Cardiac muscle cell (in vitro differentiated cells and primary cell): ENCODE measurements around the gene TTC33. TPM values are rescaled to one million over a fixed set of nuclear protein-coding genes. Genes with fewer than 3 reads are reported as not detected.

ENCODE experiments used
- DNase-seq, 2 donors: peaks; one replicate each; pipeline versions ENCODE4 v3.0.0 to v3.0.0-alpha.2; 2010 to 2017; ENCODE audit warnings: low read depth in 1 of 2, low spot score in 1 of 2
- H3K27ac ChIP-seq: fragments of 200-600 bp; sonication (generic); 2 replicates; pipeline ENCODE4 v1.5.1; 2016
- H3K27me3 ChIP-seq: fragments of 200-600 bp; sonication (generic); 2 replicates; pipeline ENCODE4 v1.6.0; 2016; ENCODE audit warnings: control low read depth
- H3K36me3 ChIP-seq: fragments of 200-600 bp; sonication (generic); 2 replicates; pipeline ENCODE4 v1.5.1; 2016; ENCODE audit warnings: control low read depth
- H3K4me1 ChIP-seq: fragments of 200-600 bp; sonication (generic); 2 replicates; pipeline ENCODE4 v1.8.1; 2017; ENCODE audit warnings: low read depth, mild to moderate bottlenecking, mixed run types
- H3K4me3 ChIP-seq: fragments of 200-600 bp; sonication (generic); 2 replicates; pipeline ENCODE4 v1.5.1; 2016; ENCODE audit warnings: mild to moderate bottlenecking
- H3K9me3 ChIP-seq: fragments of 200-600 bp; sonication (generic); 2 replicates; pipeline ENCODE4 v1.5.1; 2017; ENCODE audit warnings: low read depth, mild to moderate bottlenecking, control low read depth
- CTCF ChIP-seq: IDR thresholded peaks from 2 replicates; pipeline ENCODE4 v1.5.1; 2012; ENCODE audit warnings: low read depth, mild to moderate bottlenecking, low read length
- polyA plus RNA-seq: library from polyadenylated mRNA; unstranded; fragments of >200 nt; fragmentation: Nextera tagmentation; extraction: Ambion mirVana; gene quantifications from 2 replicates; pipeline ENCODE4 v1.2.1, GENCODE V29; 2016
- total RNA-seq: library from RNA; depleted of rRNA; stranded (reverse); fragments of >200 nt; gene quantifications from 2 replicates; pipeline ENCODE4 v1.2.3, GENCODE V29; 2016

TTC33 gene
- total and polyA plus RNA-seq, 2 experiments from 2014 or later: 16.3 to 46.7 TPM

- Histone ChIP-seq H3K4me3 (peak overlapping the region; percentile 61), H3K27ac (peak overlapping the region; percentile 46)
- DNase-seq: peak; percentile 91
These were observed 76.4 kb downstream of the TTC33 start for GRCh38 chr5:40679148-40679912.

GRCh38 chr5:40678460-40679147 is 77.2 kb downstream of the TTC33 start:
- Histone ChIP-seq H3K9me3 (no peaks in the 10 kb centered on the region), H3K27me3 (peaks cover 64% of the 10 kb centered on the region), H3K27ac (no peak overlapping the region)

More at GRCh38 chr5:40679148-40679912, 76.4 kb downstream of the TTC33 start:
- Histone ChIP-seq H3K4me1 (peaks cover 13% of the 10 kb centered on the region), H3K27me3 (peaks cover 68% of the 10 kb centered on the region), H3K9me3 (no peaks in the 10 kb centered on the region), H3K36me3 (no peaks in the 10 kb centered on the region)
- no peak for TF ChIP-seq CTCF

GRCh38 chr5:40678026-40678425 is 77.7 kb downstream of the TTC33 start:
- DNase-seq: no peak
- Histone ChIP-seq H3K27ac (no peak overlapping the region), H3K4me1 (peaks cover 6% of the 10 kb centered on the region), H3K4me3 (no peak overlapping the region), H3K9me3 (no peaks in the 10 kb centered on the region), H3K27me3 (peaks cover 58% of the 10 kb centered on the region), H3K36me3 (no peaks in the 10 kb centered on the region)
- TF ChIP-seq CTCF: no peak

More at GRCh38 chr5:40678460-40679147, 77.2 kb downstream of the TTC33 start:
- Histone ChIP-seq H3K4me1 (peaks cover 12% of the 10 kb centered on the region), H3K4me3 (peak overlapping the region; percentile 61), H3K36me3 (no peaks in the 10 kb centered on the region)
- peak in 1 of 2 donors; percentile 35 for DNase-seq
- TF ChIP-seq CTCF: no peak

- Histone ChIP-seq H3K27ac (no peak overlapping the region), H3K9me3 (no peaks in the 10 kb centered on the region), H3K36me3 (no peaks in the 10 kb centered on the region), H3K4me3 (no peak overlapping the region), H3K4me1 (peaks cover 5% of the 10 kb centered on the region), H3K27me3 (peaks cover 52% of the 10 kb centered on the region)
- no peak for TF ChIP-seq CTCF
- no peak for DNase-seq
These were observed 78.3 kb downstream of the TTC33 start for GRCh38 chr5:40677456-40677855.

GRCh38 chr5:40676613-40677343 is 79.0 kb downstream of the TTC33 start:
- DNase-seq: peak in 1 of 2 donors; percentile 62
- no peaks in the 10 kb centered on the region for H3K36me3 ChIP-seq
- H3K4me3 ChIP-seq: no peak overlapping the region
- TF ChIP-seq CTCF: no peak
- peaks cover 45% of the 10 kb centered on the region for H3K27me3 ChIP-seq
- no peaks in the 10 kb centered on the region for H3K9me3 ChIP-seq
- H3K4me1 ChIP-seq: peaks cover 5% of the 10 kb centered on the region
- no peak overlapping the region for H3K27ac ChIP-seq
